Prostate gland (tissue), 2 donors: ENCODE results near the gene SERINC3. TPM values are rescaled to one million over a fixed set of nuclear protein-coding genes. Genes with fewer than 3 reads are reported as not detected.

Experiments
- DNase-seq: peaks from one replicate; pipeline ENCODE4 v3.0.0-alpha.2; 2019; ENCODE audit warnings: low spot score
- H3K27ac ChIP-seq, 2 donors: fragments of 200-600 bp; sonication (generic); 2 replicates each; pipeline ENCODE4 v1.5.1; 2017 to 2019
- H3K27me3 ChIP-seq: fragments of 200-600 bp; sonication (generic); replicated peaks from 2 replicates; pipeline ENCODE4 v1.5.1; 2019; ENCODE audit not compliant: insufficient read depth
- H3K36me3 ChIP-seq, 2 donors: fragments of 200-600 bp; sonication (generic); 1 replicate in 1 of 2; 2 replicates in 1 of 2; pipeline versions ENCODE4 v1.5.1 to v1.8.1; 2017 to 2019
- H3K4me1 ChIP-seq: fragments of 200-600 bp; sonication (generic); replicated peaks from 2 replicates; pipeline ENCODE4 v1.5.1; 2019
- H3K4me3 ChIP-seq, 2 donors: fragments of 200-600 bp; sonication (generic); 2 replicates each; pipeline ENCODE4 v1.5.1; 2017 to 2019
- H3K9me3 ChIP-seq: fragments of 200-600 bp; sonication (generic); 2 replicates; pipeline ENCODE4 v1.5.1; 2017
- CTCF ChIP-seq, 4 experiments: fragments of 200-600 bp in 2 of 4; fragments of 450-650 bp in 2 of 4; sonication (generic) in 2 of 4; IDR thresholded peaks; 1 replicate in 3 of 4; 2 replicates in 1 of 4; pipeline ENCODE4 v1.5.1; 2016 to 2019; ENCODE audit warnings: antibody characterized with exemption in 4 of 4, mild to moderate bottlenecking in 2 of 4, moderate library complexity in 2 of 4
- POLR2A ChIP-seq: fragments of 450-650 bp; IDR thresholded peaks from one replicate; pipeline ENCODE4 v1.6.1; 2016; ENCODE audit warnings: antibody characterized with exemption, mild to moderate bottlenecking
- POLR2AphosphoS5 ChIP-seq: sonication (generic); formaldehyde crosslinking; IDR thresholded peaks from one replicate; pipeline ENCODE4 v1.6.1; 2017; ENCODE audit warnings: antibody characterized with exemption
- WGBS: methylation state at CpG from one replicate; pipeline ENCODE4 v1.1.5; 2018; 5-methylcytosine and 5-hydroxymethylcytosine counted together
- intact Hi-C: fragments of 100-400 bp; cut with DNase I; formaldehyde crosslinking; loops from one replicate; pipeline ENCODE4 v1.14.2; 2022
- total RNA-seq, 2 donors: library from RNA; depleted of rRNA; stranded (reverse); fragments of >200 nt; gene quantifications; one replicate each; pipeline ENCODE4 v1.1.0, GENCODE V29; 2016

The SERINC3 gene
- total RNA-seq, 2 donors from 2014 or later: 89.1 to 141 TPM

GRCh38 chr20:44543358-44543757 is 21.5 kb upstream of the SERINC3 start:
- Histone ChIP-seq H3K27me3 (no peaks in the 10 kb centered on the region), H3K4me1 (peaks cover 2% of the 10 kb centered on the region), H3K4me3 (no peak overlapping the region), H3K9me3 (no peaks in the 10 kb centered on the region), H3K36me3 (no peaks in the 10 kb centered on the region), H3K27ac (no peak overlapping the region)
- TF ChIP-seq CTCF (IDR thresholded peaks at IDR 0.05): no peak
- no peak for TF ChIP-seq POLR2A
- TF ChIP-seq POLR2AphosphoS5: no peak
- intact Hi-C loops: no loop called here
- 32% methylated on average over 3 of the region's 3 CpGs for WGBS
- DNase-seq: no peak

- no peak overlapping the region for H3K4me3 ChIP-seq
- no peaks in the 10 kb centered on the region for H3K36me3 ChIP-seq
- H3K27ac ChIP-seq: no peak overlapping the region
- TF ChIP-seq POLR2A (no peak), POLR2AphosphoS5 (no peak), CTCF (IDR thresholded peaks at IDR 0.05) (no peak)
- H3K9me3 ChIP-seq: no peaks in the 10 kb centered on the region
- no peaks in the 10 kb centered on the region for H3K4me1 ChIP-seq
- intact Hi-C loops: no loop called here
- no peaks in the 10 kb centered on the region for H3K27me3 ChIP-seq
- DNase-seq: no peak
- WGBS: 26% methylated on average over 1 of the region's 1 CpG
These were observed 21.0 kb upstream of the SERINC3 start for GRCh38 chr20:44542890-44543289.

GRCh38 chr20:44541992-44542391 is 20.1 kb upstream of the SERINC3 start:
- Histone ChIP-seq H3K4me1 (no peaks in the 10 kb centered on the region), H3K36me3 (no peaks in the 10 kb centered on the region), H3K4me3 (no peak overlapping the region), H3K27me3 (no peaks in the 10 kb centered on the region), H3K9me3 (no peaks in the 10 kb centered on the region), H3K27ac (no peak overlapping the region)
- DNase-seq: no peak
- WGBS: 58% methylated on average over 4 of the region's 4 CpGs
- TF ChIP-seq POLR2AphosphoS5: no peak
- TF ChIP-seq CTCF (IDR thresholded peaks at IDR 0.05): no peak
- TF ChIP-seq POLR2A: no peak
- intact Hi-C loops: no loop called here

- intact Hi-C loops: no loop called here
- H3K9me3 ChIP-seq: no peaks in the 10 kb centered on the region
- H3K27ac ChIP-seq: no peak overlapping the region
- TF ChIP-seq POLR2A (no peak), POLR2AphosphoS5 (no peak), CTCF (IDR thresholded peaks at IDR 0.05) (no peak)
- DNase-seq: no peak
- 74% methylated on average over 6 of the region's 6 CpGs for WGBS
- H3K4me3 ChIP-seq: no peak overlapping the region
- no peaks in the 10 kb centered on the region for H3K36me3 ChIP-seq
- H3K27me3 ChIP-seq: no peaks in the 10 kb centered on the region
- H3K4me1 ChIP-seq: no peaks in the 10 kb centered on the region
These were observed 19.0 kb upstream of the SERINC3 start for GRCh38 chr20:44540834-44541233.

GRCh38 chr20:44537993-44538392 is 16.1 kb upstream of the SERINC3 start:
- no peak overlapping the region for H3K4me3 ChIP-seq
- H3K36me3 ChIP-seq: no peaks in the 10 kb centered on the region
- WGBS: 59% methylated on average over 1 of the region's 1 CpG
- no peaks in the 10 kb centered on the region for H3K9me3 ChIP-seq
- no peaks in the 10 kb centered on the region for H3K4me1 ChIP-seq
- H3K27ac ChIP-seq: no peak overlapping the region
- H3K27me3 ChIP-seq: no peaks in the 10 kb centered on the region
- no peak for DNase-seq
- intact Hi-C loops: loop anchor here (2.0 kb wide), 1 partner anchor 73 kb away; no protein-coding TSS in a partner anchor
- no peak for TF ChIP-seq POLR2A
- no peak for TF ChIP-seq POLR2AphosphoS5
- peak in 2 of 4 experiments; percentile 9 to 35 for TF ChIP-seq CTCF (IDR thresholded peaks at IDR 0.05)
